ENCODE results near the gene ADRM1.

Gene ADRM1

GRCh38 chr20:62281161-62281933, 21.4 kb upstream of the ADRM1 start:
- no peak for DNase-seq

GRCh38 chr20:62282103-62282502, 20.7 kb upstream of the ADRM1 start:
- DNase-seq, result no peak

- DNase-seq, result no peak
These were observed 19.8 kb upstream of the ADRM1 start for GRCh38 chr20:62282877-62283503.

GRCh38 chr20:62284448-62284847, 18.3 kb upstream of the ADRM1 start:
- no peak for DNase-seq

GRCh38 chr20:62285151-62285550, 17.6 kb upstream of the ADRM1 start:
- DNase-seq, result no peak

- DNase-seq, result no peak
These were observed 17.1 kb upstream of the ADRM1 start for GRCh38 chr20:62285722-62286121.

- no peak for DNase-seq
These were observed 16.2 kb upstream of the ADRM1 start for GRCh38 chr20:62286493-62287064.

- no peak for DNase-seq
These were observed 15.7 kb upstream of the ADRM1 start for GRCh38 chr20:62287129-62287528.

GRCh38 chr20:62287759-62288534, 14.8 kb upstream of the ADRM1 start:
- no peak for DNase-seq

- DNase-seq, result no peak
These were observed 14.2 kb upstream of the ADRM1 start for GRCh38 chr20:62288535-62289105.

GRCh38 chr20:62289131-62289530, 13.7 kb upstream of the ADRM1 start:
- DNase-seq, result no peak

GRCh38 chr20:62289898-62290297, 12.9 kb upstream of the ADRM1 start:
- DNase-seq, result no peak

- no peak for DNase-seq
These were observed 11.3 kb upstream of the ADRM1 start for GRCh38 chr20:62291251-62292066.

GRCh38 chr20:62292108-62292507, 10.7 kb upstream of the ADRM1 start:
- peak in 1 of 2 donors; percentile 44 for DNase-seq

GRCh38 chr20:62293111-62293784, 9.5 kb upstream of the ADRM1 start:
- no peak for DNase-seq

GRCh38 chr20:62293946-62294345, 8.9 kb upstream of the ADRM1 start:
- no peak for DNase-seq

GRCh38 chr20:62294516-62294915, 8.3 kb upstream of the ADRM1 start:
- DNase-seq, result no peak

GRCh38 chr20:62296724-62297448, 5.9 kb upstream of the ADRM1 start:
- DNase-seq, result no peak

- no peak for DNase-seq
These were observed 5.2 kb upstream of the ADRM1 start for GRCh38 chr20:62297449-62298227.

All from CD4-positive, alpha-beta T cell treated with Interferon alpha-2 for 1 hour (primary cell).